ENCODE results near the gene TRIM45. TPM values are rescaled to one million over a fixed set of nuclear protein-coding genes. Genes with fewer than 3 reads are reported as not detected.
"Not testable (repeated sequence)": the region's sequence is repeated elsewhere in the genome, so short reads cannot be mapped to it uniquely, and the experiment has no call there.

The TRIM45 gene
- total RNA-seq, 3 donors from 2014 or later, result 2.0 to 2.9 (median 2.5) TPM

- H3K36me3 ChIP-seq (ENCODE audit: low read depth), result no peaks in the 10 kb centered on the region
- no peaks in the 10 kb centered on the region for H3K4me1 ChIP-seq (ENCODE audit: low read depth)
- no peaks in the 10 kb centered on the region for H3K9me3 ChIP-seq
- TF ChIP-seq, protein P1, sequence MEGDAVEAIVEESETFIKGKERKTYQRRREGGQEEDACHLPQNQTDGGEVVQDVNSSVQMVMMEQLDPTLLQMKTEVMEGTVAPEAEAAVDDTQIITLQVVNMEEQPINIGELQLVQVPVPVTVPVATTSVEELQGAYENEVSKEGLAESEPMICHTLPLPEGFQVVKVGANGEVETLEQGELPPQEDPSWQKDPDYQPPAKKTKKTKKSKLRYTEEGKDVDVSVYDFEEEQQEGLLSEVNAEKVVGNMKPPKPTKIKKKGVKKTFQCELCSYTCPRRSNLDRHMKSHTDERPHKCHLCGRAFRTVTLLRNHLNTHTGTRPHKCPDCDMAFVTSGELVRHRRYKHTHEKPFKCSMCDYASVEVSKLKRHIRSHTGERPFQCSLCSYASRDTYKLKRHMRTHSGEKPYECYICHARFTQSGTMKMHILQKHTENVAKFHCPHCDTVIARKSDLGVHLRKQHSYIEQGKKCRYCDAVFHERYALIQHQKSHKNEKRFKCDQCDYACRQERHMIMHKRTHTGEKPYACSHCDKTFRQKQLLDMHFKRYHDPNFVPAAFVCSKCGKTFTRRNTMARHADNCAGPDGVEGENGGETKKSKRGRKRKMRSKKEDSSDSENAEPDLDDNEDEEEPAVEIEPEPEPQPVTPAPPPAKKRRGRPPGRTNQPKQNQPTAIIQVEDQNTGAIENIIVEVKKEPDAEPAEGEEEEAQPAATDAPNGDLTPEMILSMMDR (IDR thresholded peaks at IDR 0.05), result no peak
- ATAC-seq (peak; percentile 50), DNase-seq (peak in 2 of 3 donors; percentile 7 to 28)
- intact Hi-C loops (cut with DNase I, micrococcal nuclease), result loop anchor here in 1 of 2 donors (10.0 kb wide), 1 partner anchor 164 kb away; no protein-coding TSS in a partner anchor
- peak overlapping the region; percentile 36 for H3K4me3 ChIP-seq
Measured at GRCh38 chr1:117120774-117121588, 568 bp downstream of the TRIM45 start.

- H3K9me3 ChIP-seq; intact Hi-C loops (cut with DNase I, micrococcal nuclease); ATAC-seq; H3K36me3 ChIP-seq (ENCODE audit: low read depth); DNase-seq; H3K4me3 ChIP-seq; H3K4me1 ChIP-seq (ENCODE audit: low read depth): not testable (repeated sequence)
Measured at GRCh38 chr1:117119144-117119543, 2.4 kb downstream of the TRIM45 start.

- no peaks in the 10 kb centered on the region for H3K4me1 ChIP-seq (ENCODE audit: low read depth)
- ATAC-seq (no peak), DNase-seq (no peak)
- no peaks in the 10 kb centered on the region for H3K36me3 ChIP-seq (ENCODE audit: low read depth)
- no peak overlapping the region for H3K4me3 ChIP-seq
- intact Hi-C loops (cut with DNase I, micrococcal nuclease), result no loop called here
- TF ChIP-seq, protein P1 (IDR thresholded peaks at IDR 0.05), result no peak
- no peaks in the 10 kb centered on the region for H3K9me3 ChIP-seq
Measured at GRCh38 chr1:117118137-117118536, 3.4 kb downstream of the TRIM45 start.

DNA sequence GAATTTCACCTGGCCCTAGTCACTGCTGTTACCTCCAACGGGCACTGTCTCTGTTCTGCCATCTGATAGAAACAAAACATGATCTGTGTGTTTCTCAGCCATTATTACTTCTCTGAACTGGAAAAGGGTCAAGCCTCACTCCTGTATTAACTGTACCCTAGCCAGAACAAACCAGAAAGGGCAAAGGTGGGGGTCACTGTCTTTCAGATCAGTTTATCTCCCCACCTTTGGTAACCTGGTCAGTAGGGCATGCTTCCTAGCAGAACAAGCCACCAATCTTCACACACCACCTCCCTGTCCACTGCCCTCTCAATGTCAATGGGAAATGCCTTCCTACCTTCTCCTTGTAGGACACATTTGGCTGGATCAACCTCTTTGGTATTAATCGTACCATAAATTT lies 3.9 kb downstream of the TRIM45 start:
- DNase-seq (no peak), ATAC-seq (no peak)
- TF ChIP-seq, protein P1 (IDR thresholded peaks at IDR 0.05), result no peak
- Histone ChIP-seq H3K4me3 (no peak overlapping the region), H3K36me3 (ENCODE audit: low read depth) (no peaks in the 10 kb centered on the region), H3K9me3 (no peaks in the 10 kb centered on the region), H3K4me1 (ENCODE audit: low read depth) (no peaks in the 10 kb centered on the region)
- intact Hi-C loops (cut with DNase I, micrococcal nuclease), result no loop called here

DNA sequence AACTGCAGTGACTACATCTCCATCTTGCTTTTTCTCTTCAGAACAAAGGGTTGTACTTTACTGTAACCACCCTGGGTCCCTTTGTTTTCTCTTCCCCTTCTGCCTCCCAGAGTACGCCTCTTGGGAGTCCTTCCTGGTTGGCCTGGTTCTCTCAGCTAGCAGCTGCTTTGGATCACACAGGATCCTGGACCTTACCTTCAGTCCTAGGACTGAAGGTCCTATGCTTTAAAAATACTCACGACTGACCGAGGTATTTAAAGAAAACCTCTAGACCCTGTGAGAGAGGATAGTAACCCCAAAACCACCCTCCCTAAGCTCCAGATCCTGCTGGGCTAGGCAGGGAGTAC lies 4.8 kb downstream of the TRIM45 start:
- Histone ChIP-seq H3K36me3 (ENCODE audit: low read depth) (no peaks in the 10 kb centered on the region), H3K4me3 (no peak overlapping the region), H3K9me3 (no peaks in the 10 kb centered on the region), H3K4me1 (ENCODE audit: low read depth) (no peaks in the 10 kb centered on the region)
- TF ChIP-seq, protein P1 (IDR thresholded peaks at IDR 0.05), result no peak
- intact Hi-C loops (cut with DNase I, micrococcal nuclease), result no loop called here
- DNase-seq (no peak), ATAC-seq (no peak)

DNA sequence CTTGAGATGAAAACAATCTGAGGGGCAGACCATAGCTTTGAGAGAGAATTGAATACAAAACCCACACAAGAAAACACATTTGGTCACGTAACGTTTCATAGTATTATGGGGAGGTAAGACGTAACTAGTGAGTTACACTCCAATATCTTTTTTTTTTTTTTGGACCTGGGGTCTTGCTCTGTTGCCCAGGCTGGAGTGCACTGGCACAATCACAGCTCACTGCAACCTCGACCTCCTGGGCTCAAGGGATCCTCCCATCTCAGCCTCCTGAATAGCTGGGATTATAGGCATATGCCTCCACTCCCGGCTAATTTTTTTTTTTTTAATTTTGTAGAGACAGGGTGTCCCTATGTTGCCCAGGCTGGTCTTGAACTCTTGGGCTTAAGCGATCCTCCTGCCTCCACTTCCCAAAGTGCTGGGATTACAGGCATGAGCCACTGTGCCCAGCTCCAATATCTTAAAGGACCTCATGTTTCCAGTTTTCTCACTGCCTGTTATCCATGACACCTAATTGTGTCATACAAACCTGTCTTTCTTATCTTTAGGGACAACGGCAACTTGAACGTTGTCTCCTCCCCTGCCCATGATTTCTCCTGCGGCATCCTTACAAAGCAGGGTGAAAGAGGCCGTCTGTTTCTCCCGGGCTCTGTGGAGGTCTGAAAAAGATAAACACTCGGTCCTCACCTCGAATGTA lies 5.3 kb downstream of the TRIM45 start:
- ATAC-seq (no peak), DNase-seq (no peak)
- intact Hi-C loops (cut with DNase I, micrococcal nuclease), result no loop called here
- H3K4me1 ChIP-seq (ENCODE audit: low read depth), result no peaks in the 10 kb centered on the region
- no peaks in the 10 kb centered on the region for H3K36me3 ChIP-seq (ENCODE audit: low read depth)
- TF ChIP-seq, protein P1 (IDR thresholded peaks at IDR 0.05), result no peak
- H3K9me3 ChIP-seq, result no peaks in the 10 kb centered on the region
- H3K4me3 ChIP-seq, result no peak overlapping the region
